ENCODE data around the gene TNRC6B.

GRCh38 chr22:40249286-40249685 lies 71.6 kb downstream of the TNRC6B start:
- TF ChIP-seq POLR2AphosphoS5 (IDR thresholded peaks at IDR 0.05) (no peak), CTCF (IDR thresholded peaks at IDR 0.05) (no peak)

Measured in breast epithelium (tissue), 3 donors.